VCaP (cell line): ENCODE results near the gene CPM.

ENCODE experiments used
- H3K27ac ChIP-seq: fragments of 450-650 bp; 2 replicates; pipeline ENCODE4 v1.5.1; 2017
- TF ChIP-seq, protein P1 (sequence below): fragments of 450-650 bp; conservative IDR thresholded peaks from 2 replicates; pipeline ENCODE4 v1.5.1; 2017; ENCODE audit warnings: mild to moderate bottlenecking, moderate library complexity

CPM gene

GRCh38 chr12:68854554-68854953 lies 78.4 kb downstream of the CPM start:
- TF ChIP-seq, protein P1, sequence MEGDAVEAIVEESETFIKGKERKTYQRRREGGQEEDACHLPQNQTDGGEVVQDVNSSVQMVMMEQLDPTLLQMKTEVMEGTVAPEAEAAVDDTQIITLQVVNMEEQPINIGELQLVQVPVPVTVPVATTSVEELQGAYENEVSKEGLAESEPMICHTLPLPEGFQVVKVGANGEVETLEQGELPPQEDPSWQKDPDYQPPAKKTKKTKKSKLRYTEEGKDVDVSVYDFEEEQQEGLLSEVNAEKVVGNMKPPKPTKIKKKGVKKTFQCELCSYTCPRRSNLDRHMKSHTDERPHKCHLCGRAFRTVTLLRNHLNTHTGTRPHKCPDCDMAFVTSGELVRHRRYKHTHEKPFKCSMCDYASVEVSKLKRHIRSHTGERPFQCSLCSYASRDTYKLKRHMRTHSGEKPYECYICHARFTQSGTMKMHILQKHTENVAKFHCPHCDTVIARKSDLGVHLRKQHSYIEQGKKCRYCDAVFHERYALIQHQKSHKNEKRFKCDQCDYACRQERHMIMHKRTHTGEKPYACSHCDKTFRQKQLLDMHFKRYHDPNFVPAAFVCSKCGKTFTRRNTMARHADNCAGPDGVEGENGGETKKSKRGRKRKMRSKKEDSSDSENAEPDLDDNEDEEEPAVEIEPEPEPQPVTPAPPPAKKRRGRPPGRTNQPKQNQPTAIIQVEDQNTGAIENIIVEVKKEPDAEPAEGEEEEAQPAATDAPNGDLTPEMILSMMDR, result no peak
- no peak overlapping the region for H3K27ac ChIP-seq

DNA sequence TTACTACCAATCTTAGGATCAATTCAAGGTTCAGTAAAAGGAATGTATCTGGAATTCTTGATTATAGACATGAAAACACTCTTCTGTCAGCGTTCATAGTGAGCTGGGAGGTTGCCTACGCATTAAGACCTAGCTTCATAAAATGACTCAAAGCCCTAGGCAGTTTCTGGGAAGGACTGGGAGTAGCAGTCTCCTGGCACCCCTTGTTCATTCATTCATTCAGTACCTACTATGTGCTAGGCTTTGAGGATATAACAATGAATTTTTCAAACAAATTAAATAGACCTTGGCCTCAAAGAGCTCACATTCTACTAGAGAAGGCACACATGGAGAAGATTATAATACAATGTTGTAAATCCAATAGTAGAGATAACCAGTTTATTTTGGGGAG lies 78.9 kb downstream of the CPM start:
- TF ChIP-seq, protein P1, result no peak
- H3K27ac ChIP-seq, result no peak overlapping the region

DNA sequence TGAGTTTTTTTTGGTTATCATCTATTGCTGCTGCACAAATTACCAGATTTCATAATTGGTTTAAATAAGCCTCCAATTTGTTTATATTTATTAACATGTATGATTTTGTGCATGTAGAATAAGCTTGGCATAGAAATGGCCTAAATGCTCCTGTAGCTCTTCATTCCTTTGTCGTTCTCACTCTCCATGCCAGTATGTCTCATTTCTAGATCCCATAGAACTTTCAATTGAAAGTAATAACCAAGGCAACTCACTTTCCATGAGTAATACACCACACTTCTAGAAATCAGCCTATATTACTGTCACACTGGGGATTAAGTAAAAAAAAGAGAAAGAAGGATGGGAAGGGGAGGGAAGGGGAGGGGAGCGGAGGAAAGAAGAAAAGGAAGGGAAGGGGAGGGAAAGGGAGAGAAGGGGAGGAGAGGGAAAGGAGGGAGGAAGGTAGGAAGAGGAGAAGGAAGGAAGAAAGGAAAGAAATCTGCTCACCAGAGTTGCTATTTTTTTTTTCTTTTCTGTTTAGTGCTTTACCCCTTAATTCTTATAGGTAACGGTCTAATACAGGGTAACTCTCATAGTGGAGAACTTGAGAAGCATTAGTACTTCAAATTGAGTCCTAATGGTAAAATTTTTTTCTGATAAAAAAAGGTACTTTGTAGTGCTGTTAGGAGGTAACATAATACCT lies 79.4 kb downstream of the CPM start:
- TF ChIP-seq, protein P1, result no peak
- no peak overlapping the region for H3K27ac ChIP-seq

DNA sequence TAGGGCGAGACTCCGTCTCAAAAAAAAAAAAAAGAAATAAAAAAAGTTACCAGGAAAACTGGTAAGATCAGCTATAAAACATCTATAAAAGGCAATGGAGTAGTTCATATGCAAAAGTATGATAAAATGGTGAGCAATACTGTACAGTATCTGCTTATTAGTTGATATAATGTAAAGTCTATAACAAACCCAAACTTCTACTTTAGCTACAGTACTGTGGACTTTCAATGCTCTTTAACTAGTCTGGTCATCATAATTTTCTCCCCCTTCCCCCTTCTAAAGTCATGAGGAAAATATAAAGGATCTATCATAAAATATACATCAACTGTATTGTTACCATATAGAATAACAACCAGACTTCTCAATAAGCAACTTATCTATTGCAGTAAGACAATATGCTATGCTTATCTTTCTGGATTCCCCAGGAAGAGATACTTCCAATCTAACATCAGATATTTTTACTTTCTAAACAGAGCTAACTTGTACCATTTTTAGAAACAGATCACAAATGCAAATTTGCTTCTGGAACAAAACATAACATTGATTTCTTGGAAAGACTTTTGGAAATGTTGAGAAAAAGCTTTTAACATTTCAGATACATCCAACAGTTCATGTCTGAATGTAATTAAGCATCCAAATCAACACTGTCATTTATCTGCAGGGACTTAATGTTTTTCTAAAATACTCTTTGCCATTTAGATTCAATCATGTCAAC lies 81.2 kb downstream of the CPM start:
- H3K27ac ChIP-seq, result no peak overlapping the region
- TF ChIP-seq, protein P1, result no peak

- TF ChIP-seq, protein P1, result no peak
Observed at GRCh38 chr12:68850390-68850789, 82.6 kb downstream of the CPM start.

GRCh38 chr12:68846811-68847210 lies 86.2 kb downstream of the CPM start:
- TF ChIP-seq, protein P1, result no peak
- H3K27ac ChIP-seq, result no peak overlapping the region

More at GRCh38 chr12:68850390-68850789, 82.6 kb downstream of the CPM start:
- no peak overlapping the region for H3K27ac ChIP-seq

DNA sequence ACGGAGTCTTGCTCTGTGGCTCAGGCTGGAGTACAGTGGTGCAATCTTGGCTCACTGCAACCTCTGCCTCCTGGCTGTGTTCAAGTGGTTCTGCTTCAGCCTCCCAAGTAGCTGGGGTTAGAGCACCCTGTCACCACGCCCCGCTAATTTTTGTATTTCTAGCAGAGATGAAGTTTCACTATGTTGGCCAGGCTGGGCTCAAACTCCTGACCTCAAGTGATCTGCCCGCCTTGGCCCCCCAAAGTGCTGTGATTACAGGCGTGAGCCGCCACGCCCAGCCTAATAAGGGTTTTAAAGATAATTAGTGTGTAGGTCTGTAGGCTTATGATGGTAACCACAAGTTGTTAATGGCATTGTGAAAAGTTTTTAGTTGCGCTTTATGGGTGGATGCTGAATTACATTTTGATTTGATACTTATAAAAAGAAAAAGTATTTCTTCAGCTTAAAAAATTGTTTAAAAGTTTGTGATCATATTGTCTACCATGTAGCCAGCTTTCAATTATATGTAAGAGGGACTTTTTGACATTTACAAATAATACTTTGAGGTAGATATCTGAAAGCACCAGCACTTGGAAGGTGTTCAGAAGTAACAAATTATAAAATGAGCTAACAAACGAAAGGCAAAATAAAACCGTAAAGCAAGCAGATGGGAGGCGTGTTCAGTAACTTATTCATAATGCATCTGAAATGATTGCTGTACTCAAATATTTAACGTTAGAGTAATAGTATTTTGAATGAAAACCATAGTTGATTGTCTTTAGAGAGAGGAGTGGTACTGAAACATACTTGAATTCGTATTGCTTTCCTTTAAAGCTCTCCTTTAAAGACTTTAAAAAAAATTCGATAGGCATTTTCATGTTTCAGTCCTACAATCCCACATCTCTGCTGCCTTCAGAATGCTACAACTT lies 87.9 kb downstream of the CPM start:
- no peak overlapping the region for H3K27ac ChIP-seq
- TF ChIP-seq, protein P1, result no peak
